Brain microvascular endothelial cell (primary cell): Measurements from ENCODE around the gene SRPK3.

Experiments used
- DNase-seq: peaks from one replicate; pipeline ENCODE4 v3.0.0-alpha.2; 2020
- H3K27ac ChIP-seq: fragments of 250-450 bp; sonication (Bioruptor Pico); 2 replicates; pipeline ENCODE4 v1.5.1; 2020; ENCODE audit warnings: mild to moderate bottlenecking, moderate library complexity
- H3K27me3 ChIP-seq: fragments of 250-450 bp; sonication (Bioruptor Pico); replicated peaks from 2 replicates; pipeline ENCODE4 v1.5.1; 2020; ENCODE audit warnings: mild to moderate bottlenecking
- H3K36me3 ChIP-seq: fragments of 250-450 bp; sonication (Bioruptor Pico); replicated peaks from 2 replicates; pipeline ENCODE4 v1.5.1; 2020; ENCODE audit warnings: mild to moderate bottlenecking
- H3K4me3 ChIP-seq: 2 replicates; pipeline ENCODE4 v1.5.1; 2011; ENCODE audit warnings: low read depth, mild to moderate bottlenecking, control low read depth, low read length, moderate library complexity
- in situ Hi-C: cut with HindIII; loops from 2 replicates; pipeline ENCODE4 v1.10.0; 2017; ENCODE audit warnings: low sequenced_read_pairs, low pct_ligation_motif_present
- TF ChIP-seq, protein P1 (sequence below): IDR thresholded peaks from 2 replicates; pipeline ENCODE4 v1.5.1; 2011; ENCODE audit warnings: low read depth, mild to moderate bottlenecking, moderate library complexity, low read length, control low read depth, inconsistent platforms; ENCODE audit errors: missing control alignments

SRPK3 gene

GRCh38 chrX:153780678-153781427, at the start of gene SRPK3:
Gene SRPK3 (plus strand): TSS chrX:153781041. CDS start chrX:153781087, 46 bp downstream.
- TF ChIP-seq, protein P1, sequence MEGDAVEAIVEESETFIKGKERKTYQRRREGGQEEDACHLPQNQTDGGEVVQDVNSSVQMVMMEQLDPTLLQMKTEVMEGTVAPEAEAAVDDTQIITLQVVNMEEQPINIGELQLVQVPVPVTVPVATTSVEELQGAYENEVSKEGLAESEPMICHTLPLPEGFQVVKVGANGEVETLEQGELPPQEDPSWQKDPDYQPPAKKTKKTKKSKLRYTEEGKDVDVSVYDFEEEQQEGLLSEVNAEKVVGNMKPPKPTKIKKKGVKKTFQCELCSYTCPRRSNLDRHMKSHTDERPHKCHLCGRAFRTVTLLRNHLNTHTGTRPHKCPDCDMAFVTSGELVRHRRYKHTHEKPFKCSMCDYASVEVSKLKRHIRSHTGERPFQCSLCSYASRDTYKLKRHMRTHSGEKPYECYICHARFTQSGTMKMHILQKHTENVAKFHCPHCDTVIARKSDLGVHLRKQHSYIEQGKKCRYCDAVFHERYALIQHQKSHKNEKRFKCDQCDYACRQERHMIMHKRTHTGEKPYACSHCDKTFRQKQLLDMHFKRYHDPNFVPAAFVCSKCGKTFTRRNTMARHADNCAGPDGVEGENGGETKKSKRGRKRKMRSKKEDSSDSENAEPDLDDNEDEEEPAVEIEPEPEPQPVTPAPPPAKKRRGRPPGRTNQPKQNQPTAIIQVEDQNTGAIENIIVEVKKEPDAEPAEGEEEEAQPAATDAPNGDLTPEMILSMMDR, result no peak
- in situ Hi-C loops, result no loop called here
- Histone ChIP-seq H3K4me3 (no peak within 1 kb of the TSS), H3K36me3 (no peaks in the 10 kb centered on the region), H3K27me3 (no peaks in the 10 kb centered on the region), H3K27ac (no peak within 1 kb of the TSS)
- DNase-seq, result no peak

DNA sequence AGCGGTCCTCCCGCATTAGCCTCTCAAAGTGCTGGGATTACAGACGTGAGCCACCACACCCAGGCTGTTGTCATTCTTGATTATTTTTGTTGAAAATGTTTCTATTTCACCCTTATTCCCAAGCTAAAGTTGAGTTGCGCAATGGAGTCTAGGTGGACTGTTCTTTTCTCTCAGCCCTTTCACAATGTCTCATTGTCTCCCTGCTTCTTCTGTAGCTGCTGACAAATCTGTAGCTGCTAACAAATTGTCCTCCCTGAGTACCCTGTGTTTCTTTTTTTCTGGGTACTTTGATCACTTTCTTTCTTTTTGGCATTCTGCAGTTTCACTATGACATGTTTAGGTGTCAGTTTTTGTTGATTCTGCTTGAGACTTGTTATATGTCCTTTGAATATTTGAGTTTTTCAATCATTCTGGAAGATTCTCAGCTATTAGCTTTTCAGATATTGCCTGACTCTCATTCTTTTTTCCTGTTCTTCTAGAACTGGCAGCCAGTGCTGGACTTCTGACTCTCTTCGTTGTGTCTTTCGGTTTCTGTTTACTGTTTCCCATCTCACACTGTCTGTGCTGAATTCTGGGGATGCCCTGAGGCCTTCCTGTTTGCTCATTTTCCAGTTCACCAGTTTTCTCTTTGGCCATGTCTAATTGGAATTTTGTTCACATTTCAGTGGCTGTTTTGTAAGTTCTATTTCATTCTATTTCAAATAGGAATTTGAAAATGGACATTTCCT, 49.6 kb upstream of the SRPK3 start:
- Histone ChIP-seq H3K27me3 (no peaks in the 10 kb centered on the region), H3K36me3 (no peaks in the 10 kb centered on the region), H3K4me3 (no peak overlapping the region), H3K27ac (no peak overlapping the region)
- DNase-seq, result no peak
- in situ Hi-C loops, result no loop called here
- TF ChIP-seq, protein P1, result no peak

DNA sequence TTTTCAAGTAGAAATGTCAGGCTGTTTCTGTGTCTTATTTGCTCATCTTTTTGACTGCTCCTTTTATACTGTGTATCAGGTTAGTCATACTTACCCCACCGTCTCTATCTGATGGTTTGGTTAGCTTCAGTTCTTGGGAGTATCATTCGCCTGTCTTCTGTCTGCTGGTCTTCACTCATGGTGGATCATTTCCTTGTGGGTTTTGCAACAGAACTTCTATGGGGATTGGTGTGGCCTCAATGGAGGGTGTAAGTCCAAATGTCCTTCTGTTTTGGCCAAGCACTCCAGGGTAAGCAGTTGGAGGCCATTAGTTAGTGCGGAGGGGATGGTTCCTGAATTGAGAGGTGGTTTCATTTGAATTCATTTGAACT, 49.0 kb upstream of the SRPK3 start:
- Histone ChIP-seq H3K27ac (no peak overlapping the region), H3K27me3 (no peaks in the 10 kb centered on the region), H3K36me3 (no peaks in the 10 kb centered on the region), H3K4me3 (no peak overlapping the region)
- DNase-seq, result no peak
- in situ Hi-C loops, result no loop called here
- TF ChIP-seq, protein P1, result no peak

GRCh38 chrX:153732401-153732800, 48.4 kb upstream of the SRPK3 start:
- TF ChIP-seq, protein P1, result no peak
- H3K27ac ChIP-seq, result no peak overlapping the region
- in situ Hi-C loops, result no loop called here
- no peak for DNase-seq
- no peaks in the 10 kb centered on the region for H3K27me3 ChIP-seq
- no peaks in the 10 kb centered on the region for H3K36me3 ChIP-seq
- no peak overlapping the region for H3K4me3 ChIP-seq

- in situ Hi-C loops, result no loop called here
- Histone ChIP-seq H3K36me3 (no peaks in the 10 kb centered on the region), H3K27ac (no peak overlapping the region), H3K27me3 (no peaks in the 10 kb centered on the region), H3K4me3 (no peak overlapping the region)
- TF ChIP-seq, protein P1, result no peak
- DNase-seq, result no peak
Observed at GRCh38 chrX:153733651-153734240, 47.1 kb upstream of the SRPK3 start.
